H1 (cell line): ENCODE results near the gene COL16A1. TPM values are rescaled to one million over a fixed set of nuclear protein-coding genes. Genes with fewer than 3 reads are reported as not detected.

ENCODE experiments used
- BACH1 ChIP-seq: IDR thresholded peaks from 2 replicates; pipeline ENCODE4 v1.6.1; 2012; ENCODE audit warnings: low read length, improper control_type of control experiment
- BRCA1 ChIP-seq: IDR thresholded peaks from 2 replicates; pipeline ENCODE4 v1.6.1; 2012; ENCODE audit warnings: low read depth, low read length, improper control_type of control experiment
- HDAC2 ChIP-seq, 2 experiments: fragments of 300-600 bp in 1 of 2; sonication (generic) in 1 of 2; IDR thresholded peaks; 2 replicates each; pipeline ENCODE4 v1.6.1; 2011 to 2012; ENCODE audit warnings: low read depth in 2 of 2, low read length in 2 of 2, mild to moderate bottlenecking in 2 of 2, moderate library complexity in 2 of 2, borderline replicate concordance in 1 of 2, inconsistent platforms in 1 of 2
- HDAC6 ChIP-seq: IDR thresholded peaks from one replicate; pipeline ENCODE4 v1.7.1; 2012; ENCODE audit warnings: low read depth, mild to moderate bottlenecking, inconsistent platforms, low read length, moderate library complexity
- JUN ChIP-seq: IDR thresholded peaks from 2 replicates; pipeline ENCODE4 v1.6.1; 2011; ENCODE audit warnings: low read depth, mild to moderate bottlenecking, improper control_type of control experiment, low read length
- RAD21 ChIP-seq, 2 experiments: IDR thresholded peaks in 1 of 2; conservative IDR thresholded peaks in 1 of 2; 2 replicates each; pipeline ENCODE4 v1.6.1; 2011; ENCODE audit warnings: low read depth in 2 of 2, low read length in 2 of 2, improper control_type of control experiment in 1 of 2, inconsistent platforms in 1 of 2, mild to moderate bottlenecking in 1 of 2, moderate library complexity in 1 of 2
- SP1 ChIP-seq: IDR thresholded peaks from 2 replicates; pipeline ENCODE4 v1.6.1; 2011; ENCODE audit warnings: low read depth, low read length
- SP4 ChIP-seq: IDR thresholded peaks from 2 replicates; pipeline ENCODE4 v1.6.1; 2012; ENCODE audit warnings: low read length, inconsistent platforms
- SRF ChIP-seq: IDR thresholded peaks from 2 replicates; pipeline ENCODE4 v1.6.1; 2011; ENCODE audit warnings: mild to moderate bottlenecking, low read depth, low read length, moderate library complexity
- polyA plus RNA-seq, 7 experiments: library from polyadenylated mRNA; depleted of rRNA in 3 of 7; stranded (reverse) in 5 of 7; unstranded in 2 of 7; fragments of >200 nt in 5 of 7; fragments of 200-250 nt in 2 of 7; gene quantifications; 1 replicate in 5 of 7; 2 replicates in 1 of 7; 4 replicates in 1 of 7; pipeline versions ENCODE4 v1.2.1 to v1.2.3, GENCODE V29; 2011 to 2013; ENCODE audit warnings: missing spikeins in 2 of 7, mixed read lengths in 2 of 7
- total RNA-seq: library from RNA; stranded (reverse); fragmentation: NEBNext Ultra II Directional; extraction: Animal tissue kit (Norgen Biotek cat#: 25700); gene quantifications from 2 replicates; pipeline ENCODE4 v1.2.1, GENCODE V29; 2021
- TF ChIP-seq, protein P1 (sequence below): IDR thresholded peaks from 2 replicates; pipeline ENCODE4 v1.6.1; 2011; ENCODE audit warnings: low read depth, mild to moderate bottlenecking, low read length; ENCODE audit not compliant: insufficient read depth

COL16A1 gene
- total and polyA plus RNA-seq, 2 of the 8 experiments (the other 6 are each of a cell fraction or from before 2014, with no cell fraction given) = 2.0 to 10.5 TPM

DNA sequence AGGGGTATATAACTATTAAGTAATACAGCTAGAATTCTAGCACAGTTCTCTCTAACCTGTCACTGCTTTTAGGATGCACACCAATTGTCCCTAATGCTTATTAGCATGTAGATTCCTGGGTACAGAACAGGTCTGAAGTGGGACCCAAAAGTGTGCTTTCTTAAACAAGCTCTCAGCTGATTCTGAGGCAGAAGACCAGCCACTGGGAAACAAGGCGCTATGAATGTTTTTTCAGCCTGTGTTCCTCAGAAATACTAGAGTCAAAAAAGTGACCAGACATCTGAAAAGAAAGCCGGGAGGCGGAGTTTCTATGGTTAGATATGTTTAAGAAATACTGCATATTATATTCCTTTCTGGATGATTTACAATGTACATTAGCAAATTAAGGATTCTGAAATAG, 60.9 kb downstream of the COL16A1 start (continued):
- TF ChIP-seq HDAC2 (IDR thresholded peaks at IDR 0.05; ENCODE audit: borderline replicate concordance in 1 of 2, low read depth in 2 of 2, low read length in 2 of 2) (no peak), SP4 (no peak), SRF (no peak), SP1 (no peak), RAD21 (IDR thresholded peaks at IDR 0.05 in 1 of 2, conservative IDR thresholded peaks at IDR 0.05 in 1 of 2; ENCODE audit: low read depth in 2 of 2, low read length in 2 of 2) (no peak), BACH1 (no peak), HDAC6 (no peak), BRCA1 (no peak), JUN (no peak)
- TF ChIP-seq, protein P1, sequence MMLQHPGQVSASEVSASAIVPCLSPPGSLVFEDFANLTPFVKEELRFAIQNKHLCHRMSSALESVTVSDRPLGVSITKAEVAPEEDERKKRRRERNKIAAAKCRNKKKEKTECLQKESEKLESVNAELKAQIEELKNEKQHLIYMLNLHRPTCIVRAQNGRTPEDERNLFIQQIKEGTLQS = no peak
- TF ChIP-seq, all 59 proteins: peak for 0
